Measurements from ENCODE around the gene NANOS3.

The NANOS3 gene

GRCh38 chr19:13923194-13923987, 46.5 kb downstream of the NANOS3 start:
- no peak for DNase-seq

GRCh38 chr19:13926010-13926409, 49.1 kb downstream of the NANOS3 start:
- DNase-seq, result no peak

- DNase-seq, result no peak
Observed at GRCh38 chr19:13926715-13927114, 49.8 kb downstream of the NANOS3 start.

GRCh38 chr19:13929340-13929739, 52.4 kb downstream of the NANOS3 start:
- DNase-seq, result no peak

GRCh38 chr19:13929956-13930355, 53.0 kb downstream of the NANOS3 start:
- no peak for DNase-seq

Data from GOT3 (cell line).